Fibroblast of lung (primary cell): ENCODE measurements around the gene ATP13A5. TPM values are rescaled to one million over a fixed set of nuclear protein-coding genes. Genes with fewer than 3 reads are reported as not detected.

Experiments used
- DNase-seq, 2 donors: peaks; one replicate each; pipeline versions ENCODE4 v3.0.0 to v3.0.0-alpha.2; 2010; ENCODE audit warnings: low read depth in 2 of 2
- H2AFZ ChIP-seq: 2 replicates; pipeline ENCODE4 v1.5.1; 2012; ENCODE audit warnings: low read length, control low read depth, inconsistent platforms
- H3K27ac ChIP-seq: 2 replicates; pipeline ENCODE4 v1.5.1; 2011; ENCODE audit warnings: low read length, control low read depth; ENCODE audit not compliant: insufficient read depth
- H3K27me3 ChIP-seq: 2 replicates; pipeline ENCODE4 v1.5.1; 2011; ENCODE audit warnings: mild to moderate bottlenecking, low read length; ENCODE audit not compliant: control insufficient read depth, insufficient read depth
- H3K36me3 ChIP-seq: 2 replicates; pipeline ENCODE4 v1.5.1; 2011; ENCODE audit warnings: low read length; ENCODE audit not compliant: control insufficient read depth, insufficient read depth
- H3K4me1 ChIP-seq: 2 replicates; pipeline ENCODE4 v1.5.1; 2011; ENCODE audit warnings: low read length; ENCODE audit not compliant: control insufficient read depth, insufficient read depth; ENCODE audit errors: extremely low read depth
- H3K4me2 ChIP-seq: 2 replicates; pipeline ENCODE4 v1.5.1; 2011; ENCODE audit warnings: low read length, control low read depth; ENCODE audit not compliant: insufficient read depth; ENCODE audit errors: extremely low read depth
- H3K4me3 ChIP-seq, 4 experiments: fragments of 200-600 bp in 1 of 4; sonication (generic) in 1 of 4; replicated peaks in 1 of 4; 2 replicates each; pipeline ENCODE4 v1.5.1; 2011 to 2016; ENCODE audit warnings: low read length in 4 of 4, low read depth in 3 of 4, mild to moderate bottlenecking in 3 of 4, control low read depth in 2 of 4, inconsistent platforms in 1 of 4, mixed read lengths in 1 of 4; ENCODE audit not compliant: insufficient read depth in 1 of 4; ENCODE audit errors: control extremely low read depth in 1 of 4
- H3K79me2 ChIP-seq: 2 replicates; pipeline ENCODE4 v1.5.1; 2012; ENCODE audit warnings: mild to moderate bottlenecking, low read length, inconsistent platforms; ENCODE audit not compliant: control insufficient read depth, insufficient read depth
- H3K9ac ChIP-seq: 2 replicates; pipeline ENCODE4 v1.5.1; 2011; ENCODE audit warnings: mild to moderate bottlenecking, low read length, control low read depth; ENCODE audit not compliant: insufficient read depth
- H3K9me3 ChIP-seq: 2 replicates; pipeline ENCODE4 v1.5.1; 2012; ENCODE audit warnings: low read depth, low read length; ENCODE audit not compliant: control insufficient read depth, insufficient read depth
- H4K20me1 ChIP-seq: 2 replicates; pipeline ENCODE4 v1.5.1; 2011; ENCODE audit warnings: low read length; ENCODE audit not compliant: control insufficient read depth, insufficient read depth; ENCODE audit errors: extremely low read depth
- CTCF ChIP-seq, 2 donors: IDR thresholded peaks in 1 of 2; conservative IDR thresholded peaks in 1 of 2; 1 replicate in 1 of 2; 2 replicates in 1 of 2; pipeline ENCODE4 v1.5.1; 2011 to 2012; ENCODE audit warnings: low read length in 2 of 2, control low read depth in 1 of 2, inconsistent platforms in 1 of 2, low read depth in 1 of 2, mild to moderate bottlenecking in 1 of 2
- EZH2 ChIP-seq: IDR thresholded peaks from 2 replicates; pipeline ENCODE4 v1.5.1; 2012; ENCODE audit warnings: low read length, control low read depth, mild to moderate bottlenecking; ENCODE audit errors: missing control alignments
- polyA plus RNA-seq, 2 donors: library from polyadenylated mRNA; depleted of rRNA in 1 of 2; stranded (reverse) in 1 of 2; unstranded in 1 of 2; fragments of >200 nt; gene quantifications; 2 replicates each; pipeline ENCODE4 v1.2.1, GENCODE V29; 2011 to 2012; ENCODE audit warnings: missing spikeins in 1 of 2
- total RNA-seq: library from RNA; depleted of rRNA; stranded (reverse); fragments of >200 nt; gene quantifications from 2 replicates; pipeline ENCODE4 v1.2.1, GENCODE V29; 2014

Gene ATP13A5
- total and polyA plus RNA-seq, 2 donors (not counting 1 experiment from before 2014, with no cell fraction given) = not detected

- Histone ChIP-seq H3K9ac (no peak overlapping the region), H3K4me2 (no peak overlapping the region), H2AFZ (no peak overlapping the region), H3K27me3 (no peaks in the 10 kb centered on the region), H3K27ac (no peak overlapping the region), H3K79me2 (no peaks in the 10 kb centered on the region), H4K20me1 (peaks cover 1% of the 10 kb centered on the region), H3K4me3 (no peak overlapping the region), H3K9me3 (no peaks in the 10 kb centered on the region), H3K4me1 (no peaks in the 10 kb centered on the region), H3K36me3 (no peaks in the 10 kb centered on the region)
- TF ChIP-seq CTCF (conservative IDR thresholded peaks at IDR 0.05 in 1 of 2, IDR thresholded peaks at IDR 0.05 in 1 of 2; ENCODE audit: low read depth in 1 of 2, low read length in 2 of 2) (no peak), EZH2 (no peak)
- DNase-seq = no peak
Observed at GRCh38 chr3:193407688-193408087, 29.1 kb upstream of the ATP13A5 start.

GRCh38 chr3:193407112-193407511 is 28.6 kb upstream of the ATP13A5 start:
- no peak overlapping the region for H2AFZ ChIP-seq
- TF ChIP-seq CTCF (conservative IDR thresholded peaks at IDR 0.05 in 1 of 2, IDR thresholded peaks at IDR 0.05 in 1 of 2; ENCODE audit: low read depth in 1 of 2, low read length in 2 of 2) (no peak), EZH2 (no peak)
- H3K27me3 ChIP-seq = no peaks in the 10 kb centered on the region
- no peak overlapping the region for H3K4me3 ChIP-seq
- no peaks in the 10 kb centered on the region for H3K9me3 ChIP-seq
- no peak overlapping the region for H3K4me2 ChIP-seq
- no peak overlapping the region for H3K27ac ChIP-seq
- no peaks in the 10 kb centered on the region for H3K36me3 ChIP-seq
- no peaks in the 10 kb centered on the region for H3K79me2 ChIP-seq
- DNase-seq = no peak
- no peak overlapping the region for H3K9ac ChIP-seq
- no peaks in the 10 kb centered on the region for H3K4me1 ChIP-seq
- peaks cover 1% of the 10 kb centered on the region for H4K20me1 ChIP-seq

GRCh38 chr3:193403307-193403706 is 24.8 kb upstream of the ATP13A5 start:
- Histone ChIP-seq H3K36me3 (no peaks in the 10 kb centered on the region), H3K4me3 (no peak overlapping the region), H4K20me1 (no peaks in the 10 kb centered on the region), H3K9ac (no peak overlapping the region), H2AFZ (no peak overlapping the region), H3K27ac (no peak overlapping the region), H3K79me2 (no peaks in the 10 kb centered on the region), H3K27me3 (no peaks in the 10 kb centered on the region), H3K9me3 (no peaks in the 10 kb centered on the region), H3K4me1 (no peaks in the 10 kb centered on the region), H3K4me2 (no peak overlapping the region)
- DNase-seq = no peak
- TF ChIP-seq EZH2 = no peak
